Measurements from ENCODE around the gene TRAF4. TPM values are rescaled to one million over a fixed set of nuclear protein-coding genes. Genes with fewer than 3 reads are reported as not detected.

The TRAF4 gene
- total RNA-seq, 4 donors from 2014 or later = 18.4 to 42.8 (median 30.0) TPM

DNA sequence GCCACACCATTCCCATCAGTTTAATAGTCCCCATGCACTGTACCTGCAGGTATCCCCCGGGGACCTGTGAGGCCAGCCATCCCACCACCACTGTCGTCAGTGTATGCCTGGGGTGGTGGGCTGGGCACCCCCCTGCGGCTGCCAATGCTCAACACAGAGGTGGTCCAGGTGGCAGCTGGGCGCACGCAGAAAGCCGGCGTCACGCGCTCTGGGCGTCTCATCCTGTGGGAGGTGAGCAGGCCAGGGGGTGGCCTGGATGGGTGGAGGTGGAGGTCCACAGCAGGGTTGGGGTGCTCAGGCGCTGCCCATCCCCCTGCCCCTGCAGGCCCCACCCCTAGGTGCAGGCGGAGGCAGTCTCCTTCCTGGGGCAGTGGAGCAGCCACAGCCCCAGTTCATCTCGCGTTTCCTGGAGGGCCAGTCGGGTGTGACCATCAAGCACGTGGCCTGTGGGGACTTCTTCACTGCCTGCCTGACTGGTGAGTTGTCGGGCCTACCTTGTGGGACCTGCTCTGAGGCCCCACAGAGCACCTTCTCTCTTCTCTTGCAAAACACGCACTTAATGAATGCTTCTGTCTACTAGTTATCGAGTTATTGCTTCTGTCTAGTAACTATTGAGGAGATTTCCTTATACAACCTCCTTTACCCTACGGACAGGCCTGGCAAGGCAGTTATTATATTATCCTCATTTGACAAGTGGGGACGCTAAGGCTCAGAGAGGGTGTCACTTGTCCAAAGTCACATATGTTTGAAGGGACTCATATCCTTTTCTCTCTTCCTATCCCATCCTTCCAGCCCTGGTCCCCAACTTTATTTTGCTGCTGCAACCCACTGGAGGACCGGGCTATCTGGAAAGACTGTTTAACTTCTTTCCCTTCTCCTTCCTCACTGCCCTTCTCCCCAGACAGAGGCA is 5.8 kb upstream of the TRAF4 start:
- no peak overlapping the region for H3K27ac ChIP-seq

DNA sequence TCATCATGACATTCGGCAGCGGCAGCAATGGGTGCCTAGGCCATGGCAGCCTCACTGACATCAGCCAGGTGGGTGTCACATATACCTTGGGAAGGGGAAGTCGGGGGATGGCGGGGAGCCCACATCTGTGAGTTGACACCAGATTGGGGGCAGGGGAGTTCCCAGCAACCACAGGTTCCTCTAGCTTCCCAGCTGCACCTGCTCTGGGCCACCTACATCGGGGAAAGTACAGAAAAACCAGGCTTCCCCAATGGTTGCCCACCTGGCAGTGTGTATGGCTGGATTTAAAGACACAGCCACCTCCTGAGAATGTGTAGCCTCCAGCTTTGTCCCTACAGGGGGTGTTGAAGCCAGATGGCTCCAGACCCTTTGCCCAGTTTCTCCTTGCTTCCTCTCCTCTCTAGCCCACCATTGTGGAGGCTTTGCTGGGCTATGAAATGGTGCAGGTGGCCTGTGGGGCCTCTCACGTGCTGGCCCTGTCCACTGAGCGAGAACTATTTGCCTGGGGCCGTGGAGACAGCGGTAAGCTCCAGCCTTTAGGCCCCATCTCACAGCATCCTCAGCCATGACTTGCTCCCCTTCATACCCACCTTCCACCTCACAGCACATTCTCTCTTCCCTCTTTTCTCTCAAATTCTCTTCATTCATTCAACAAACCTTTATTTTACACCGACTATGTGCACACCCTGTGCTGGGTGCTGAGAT is 5.0 kb upstream of the TRAF4 start:
- H3K4me1 ChIP-seq = peaks cover 0 to 23% (median 13%) of the 10 kb centered on the region in 4 donors
- 86 to 92% methylated on average over 10 of the region's 10 CpGs for WGBS, 2 donors

More for the DNA sequence above, 5.8 kb upstream of the TRAF4 start:
- 87 to 92% methylated on average over 21 to 22 of the region's 22 CpGs for WGBS, 2 donors
- H3K36me3 ChIP-seq = peaks cover 0 to 4% (median 0%) of the 10 kb centered on the region in 3 donors
- TF ChIP-seq EP300 (IDR thresholded peaks at IDR 0.05) = no peak
- TF ChIP-seq POLR2A (IDR thresholded peaks at IDR 0.05) = no peak
- TF ChIP-seq, protein P1, sequence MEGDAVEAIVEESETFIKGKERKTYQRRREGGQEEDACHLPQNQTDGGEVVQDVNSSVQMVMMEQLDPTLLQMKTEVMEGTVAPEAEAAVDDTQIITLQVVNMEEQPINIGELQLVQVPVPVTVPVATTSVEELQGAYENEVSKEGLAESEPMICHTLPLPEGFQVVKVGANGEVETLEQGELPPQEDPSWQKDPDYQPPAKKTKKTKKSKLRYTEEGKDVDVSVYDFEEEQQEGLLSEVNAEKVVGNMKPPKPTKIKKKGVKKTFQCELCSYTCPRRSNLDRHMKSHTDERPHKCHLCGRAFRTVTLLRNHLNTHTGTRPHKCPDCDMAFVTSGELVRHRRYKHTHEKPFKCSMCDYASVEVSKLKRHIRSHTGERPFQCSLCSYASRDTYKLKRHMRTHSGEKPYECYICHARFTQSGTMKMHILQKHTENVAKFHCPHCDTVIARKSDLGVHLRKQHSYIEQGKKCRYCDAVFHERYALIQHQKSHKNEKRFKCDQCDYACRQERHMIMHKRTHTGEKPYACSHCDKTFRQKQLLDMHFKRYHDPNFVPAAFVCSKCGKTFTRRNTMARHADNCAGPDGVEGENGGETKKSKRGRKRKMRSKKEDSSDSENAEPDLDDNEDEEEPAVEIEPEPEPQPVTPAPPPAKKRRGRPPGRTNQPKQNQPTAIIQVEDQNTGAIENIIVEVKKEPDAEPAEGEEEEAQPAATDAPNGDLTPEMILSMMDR (IDR thresholded peaks at IDR 0.05) = no peak
- H3K9me3 ChIP-seq = no peaks in the 10 kb centered on the region
- no peak for DNase-seq (ENCODE audit: low spot score in 2 of 2)
- H3K4me3 ChIP-seq = no peak overlapping the region
- peaks cover 0 to 20% (median 10%) of the 10 kb centered on the region in 4 donors for H3K4me1 ChIP-seq
- no peaks in the 10 kb centered on the region for H3K27me3 ChIP-seq

DNA sequence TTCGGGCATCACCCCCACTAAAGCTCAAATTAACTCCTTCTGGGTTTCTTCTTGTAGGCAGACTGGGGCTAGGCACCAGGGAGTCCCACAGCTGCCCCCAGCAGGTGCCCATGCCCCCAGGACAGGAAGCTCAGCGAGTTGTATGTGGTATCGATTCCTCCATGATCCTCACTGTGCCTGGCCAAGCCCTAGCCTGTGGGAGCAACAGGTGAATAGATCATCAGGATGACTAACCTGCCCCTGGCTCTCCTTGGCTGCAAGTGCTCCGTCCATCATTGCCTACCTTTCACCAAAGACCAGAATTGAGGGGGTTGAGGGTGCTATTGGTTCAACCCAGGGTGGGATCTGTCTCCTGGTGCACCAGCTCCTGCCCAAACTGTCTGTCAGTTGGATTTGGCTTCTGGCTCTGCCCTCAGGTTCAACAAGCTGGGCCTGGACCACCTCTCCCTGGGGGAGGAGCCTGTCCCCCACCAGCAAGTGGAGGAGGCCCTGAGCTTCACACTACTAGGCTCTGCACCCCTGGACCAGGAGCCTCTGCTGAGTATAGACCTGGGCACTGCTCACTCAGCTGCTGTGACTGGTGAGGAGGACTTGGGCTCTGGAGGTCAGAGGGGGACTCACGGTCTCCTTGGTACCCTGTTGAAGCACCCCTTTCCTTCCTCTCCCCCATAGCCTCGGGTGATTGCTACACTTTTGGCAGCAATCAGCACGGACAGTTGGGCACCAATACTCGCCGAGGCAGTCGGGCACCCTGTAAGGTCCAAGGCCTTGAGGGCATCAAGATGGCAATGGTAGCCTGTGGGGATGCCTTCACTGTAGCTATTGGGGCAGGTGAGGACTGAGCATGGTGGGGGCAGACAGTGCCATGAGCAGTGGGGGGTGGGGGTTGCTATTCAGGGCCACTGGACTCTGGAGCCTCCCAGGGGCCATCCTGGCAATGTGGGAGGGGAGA is 3.1 kb upstream of the TRAF4 start:
- TF ChIP-seq POLR2A (IDR thresholded peaks at IDR 0.05) = no peak
- TF ChIP-seq EP300 (IDR thresholded peaks at IDR 0.05) = no peak
- TF ChIP-seq, protein P1 (IDR thresholded peaks at IDR 0.05) = no peak
- Histone ChIP-seq H3K27ac (no peak overlapping the region), H3K36me3 (peaks cover 0 to 4% (median 0%) of the 10 kb centered on the region in 3 donors), H3K27me3 (no peaks in the 10 kb centered on the region), H3K9me3 (no peaks in the 10 kb centered on the region), H3K4me1 (peaks cover 0 to 35% (median 19%) of the 10 kb centered on the region in 4 donors), H3K4me3 (no peak overlapping the region)
- no peak for DNase-seq (ENCODE audit: low spot score in 2 of 2)
- WGBS, 2 donors = 72 to 89% methylated on average over 9 to 10 of the region's 10 CpGs

More for the DNA sequence above, 5.0 kb upstream of the TRAF4 start:
- no peaks in the 10 kb centered on the region for H3K27me3 ChIP-seq
- no peak for TF ChIP-seq POLR2A (IDR thresholded peaks at IDR 0.05)
- no peak for TF ChIP-seq EP300 (IDR thresholded peaks at IDR 0.05)
- TF ChIP-seq, protein P1 (IDR thresholded peaks at IDR 0.05) = no peak
- no peaks in the 10 kb centered on the region for H3K9me3 ChIP-seq
- H3K4me3 ChIP-seq = no peak overlapping the region
- no peak overlapping the region for H3K27ac ChIP-seq
- DNase-seq (ENCODE audit: low spot score in 2 of 2) = no peak
- H3K36me3 ChIP-seq = peaks cover 0 to 4% (median 0%) of the 10 kb centered on the region in 3 donors

DNA sequence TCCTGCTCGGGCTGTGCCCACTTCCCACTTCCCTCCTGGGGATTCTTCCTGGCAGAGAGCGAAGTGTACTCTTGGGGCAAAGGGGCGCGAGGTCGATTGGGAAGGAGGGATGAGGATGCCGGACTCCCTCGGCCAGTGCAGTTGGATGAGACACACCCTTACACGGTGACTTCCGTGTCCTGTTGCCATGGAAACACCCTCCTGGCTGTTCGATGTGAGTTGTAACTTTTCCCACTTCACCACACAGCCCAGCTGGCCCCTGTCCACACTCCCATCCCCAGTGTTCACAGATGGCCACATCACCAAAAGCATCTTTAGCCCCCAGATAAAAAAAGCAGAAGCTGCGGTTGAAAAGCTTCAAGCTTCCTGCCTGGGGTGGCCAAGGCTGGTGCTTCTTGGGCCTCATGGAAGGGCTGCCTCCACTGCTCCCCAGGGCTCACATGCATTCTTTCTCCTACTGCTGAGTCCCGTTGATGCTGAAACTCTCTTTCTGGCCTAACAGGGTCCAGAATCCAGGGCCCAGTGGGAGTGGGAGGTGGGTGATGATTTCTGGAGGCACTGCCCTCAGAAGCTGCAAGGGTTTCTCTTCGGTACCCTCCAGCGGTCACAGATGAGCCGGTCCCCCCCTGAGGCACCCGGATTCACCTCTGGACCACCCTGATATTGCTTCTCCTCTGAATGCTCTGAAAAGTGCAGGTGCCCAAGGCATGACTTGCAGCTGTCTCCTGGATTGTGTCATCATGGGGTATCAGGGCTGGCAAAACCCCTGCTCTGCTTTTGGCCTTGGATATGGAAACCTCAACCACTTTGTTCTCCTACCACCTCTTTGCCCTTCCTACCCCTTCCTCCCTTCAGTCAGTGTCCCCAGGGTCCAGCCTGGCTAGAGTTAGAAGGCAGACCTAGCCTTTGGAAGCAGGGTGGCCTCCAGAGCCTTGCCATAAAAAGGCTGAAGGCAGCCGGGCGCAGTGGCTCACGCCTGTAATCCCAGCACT is 2.2 kb upstream of the TRAF4 start:
- TF ChIP-seq POLR2A (IDR thresholded peaks at IDR 0.05) (no peak), EP300 (IDR thresholded peaks at IDR 0.05) (no peak)
- TF ChIP-seq, protein P1 (IDR thresholded peaks at IDR 0.05) = no peak
- Histone ChIP-seq H3K36me3 (peaks cover 0 to 4% (median 0%) of the 10 kb centered on the region in 3 donors), H3K4me1 (peaks cover 0 to 45% (median 28%) of the 10 kb centered on the region in 4 donors), H3K27ac (no peak overlapping the region), H3K4me3 (no peak overlapping the region), H3K9me3 (no peaks in the 10 kb centered on the region), H3K27me3 (no peaks in the 10 kb centered on the region)
- WGBS, 2 donors = 69 to 76% methylated on average over 18 to 19 of the region's 19 CpGs
- DNase-seq (ENCODE audit: low spot score in 2 of 2) = no peak
